ENCODE data around the gene PRKAR2A. TPM values are rescaled to one million over a fixed set of nuclear protein-coding genes. Genes with fewer than 3 reads are reported as not detected.
"Not testable (repeated sequence)": the region's sequence is repeated elsewhere in the genome, so short reads cannot be mapped to it uniquely, and the experiment has no call there.

Gene PRKAR2A
- total RNA-seq, 3 donors from 2014 or later (not counting 1 experiment from before 2014, with no cell fraction given) = 40.5 to 43.5 (median 42.7) TPM

- Histone ChIP-seq H3K36me3 (ENCODE audit: control insufficient read depth, insufficient read depth, low read length) (no peaks in the 10 kb centered on the region), H3K4me1 (ENCODE audit: control insufficient read depth, insufficient read depth, low read length) (no peaks in the 10 kb centered on the region), H3K27me3 (ENCODE audit: control insufficient read depth, insufficient read depth, low read length) (no peaks in the 10 kb centered on the region), H3K27ac (ENCODE audit: low read length) (no peak overlapping the region), H3K9me3 (ENCODE audit: control insufficient read depth, insufficient read depth, low read length) (no peaks in the 10 kb centered on the region), H3K4me3 (ENCODE audit: low read length) (no peak overlapping the region)
- no peaks in the 10 kb centered on the region for H3K9me3 Mint-ChIP-seq
- H3K4me1 Mint-ChIP-seq = peaks cover 4 to 9% of the 10 kb centered on the region in 2 donors
- WGBS (ENCODE audit: insufficient coverage) = 89% methylated on average over 1 of the region's 2 CpGs
- H3K4me3 Mint-ChIP-seq = no peak overlapping the region
- TF ChIP-seq, protein P1, sequence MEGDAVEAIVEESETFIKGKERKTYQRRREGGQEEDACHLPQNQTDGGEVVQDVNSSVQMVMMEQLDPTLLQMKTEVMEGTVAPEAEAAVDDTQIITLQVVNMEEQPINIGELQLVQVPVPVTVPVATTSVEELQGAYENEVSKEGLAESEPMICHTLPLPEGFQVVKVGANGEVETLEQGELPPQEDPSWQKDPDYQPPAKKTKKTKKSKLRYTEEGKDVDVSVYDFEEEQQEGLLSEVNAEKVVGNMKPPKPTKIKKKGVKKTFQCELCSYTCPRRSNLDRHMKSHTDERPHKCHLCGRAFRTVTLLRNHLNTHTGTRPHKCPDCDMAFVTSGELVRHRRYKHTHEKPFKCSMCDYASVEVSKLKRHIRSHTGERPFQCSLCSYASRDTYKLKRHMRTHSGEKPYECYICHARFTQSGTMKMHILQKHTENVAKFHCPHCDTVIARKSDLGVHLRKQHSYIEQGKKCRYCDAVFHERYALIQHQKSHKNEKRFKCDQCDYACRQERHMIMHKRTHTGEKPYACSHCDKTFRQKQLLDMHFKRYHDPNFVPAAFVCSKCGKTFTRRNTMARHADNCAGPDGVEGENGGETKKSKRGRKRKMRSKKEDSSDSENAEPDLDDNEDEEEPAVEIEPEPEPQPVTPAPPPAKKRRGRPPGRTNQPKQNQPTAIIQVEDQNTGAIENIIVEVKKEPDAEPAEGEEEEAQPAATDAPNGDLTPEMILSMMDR (IDR thresholded peaks at IDR 0.05) = no peak
- intact Hi-C loops (cut with micrococcal nuclease) = no loop called here
- H3K36me3 Mint-ChIP-seq = no peaks in the 10 kb centered on the region
- ATAC-seq (no peak), DNase-seq (no peak)
- H3K27me3 Mint-ChIP-seq (ENCODE audit: low read depth in 2 of 2) = no peaks in the 10 kb centered on the region
- H3K27ac Mint-ChIP-seq = no peak overlapping the region
These were observed 50.0 kb downstream of the PRKAR2A start for GRCh38 chr3:48797626-48798025.

DNA sequence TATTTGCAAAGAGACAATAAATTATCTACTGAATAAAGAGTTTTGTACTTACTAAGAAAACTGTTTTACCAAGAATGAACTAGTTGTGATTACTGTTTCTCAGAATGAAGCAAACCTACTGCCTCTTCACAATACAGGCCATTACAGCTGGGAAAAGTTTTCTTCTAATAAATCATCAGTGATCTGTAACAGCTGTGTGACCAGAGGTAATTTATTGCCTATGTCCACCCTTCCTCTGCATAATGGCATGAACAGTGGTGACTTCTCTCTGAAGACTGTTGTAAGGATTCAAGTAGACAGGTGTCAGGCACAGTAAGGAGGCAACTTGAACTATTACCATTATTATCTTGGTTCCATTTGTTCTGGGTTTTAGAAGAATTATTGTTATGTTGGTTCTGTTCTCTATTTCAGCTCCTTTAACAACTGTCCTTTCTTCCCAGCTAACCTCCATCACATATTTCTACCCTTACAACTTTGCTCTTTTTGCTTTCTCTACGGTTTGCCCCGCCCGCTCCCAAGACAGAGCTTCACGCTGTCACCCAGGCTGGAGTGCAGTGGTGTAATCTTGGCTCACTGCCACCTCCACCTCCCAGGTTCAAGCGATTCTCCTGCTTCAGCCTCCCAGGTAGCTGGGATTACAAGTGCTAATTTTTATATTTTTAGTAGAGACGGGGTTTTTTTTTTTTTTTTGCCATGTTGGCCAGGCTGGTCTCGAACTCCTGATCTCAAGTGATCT, 51.5 kb downstream of the PRKAR2A start:
- peak overlapping the region in 1 of 2 donors; percentile 15 for H3K27ac Mint-ChIP-seq

GRCh38 chr3:48793484-48793883, 54.2 kb downstream of the PRKAR2A start:
- H3K27me3 Mint-ChIP-seq (ENCODE audit: low read depth in 2 of 2); H3K27me3 ChIP-seq (ENCODE audit: control insufficient read depth, insufficient read depth, low read length); H3K4me3 Mint-ChIP-seq; H3K9me3 ChIP-seq (ENCODE audit: control insufficient read depth, insufficient read depth, low read length); DNase-seq; H3K27ac ChIP-seq (ENCODE audit: low read length); H3K36me3 ChIP-seq (ENCODE audit: control insufficient read depth, insufficient read depth, low read length); H3K9me3 Mint-ChIP-seq; H3K36me3 Mint-ChIP-seq; ATAC-seq; intact Hi-C loops (cut with micrococcal nuclease); H3K4me1 ChIP-seq (ENCODE audit: control insufficient read depth, insufficient read depth, low read length); H3K4me3 ChIP-seq (ENCODE audit: low read length): not testable (repeated sequence)
- Mint-ChIP-seq H3K27ac (peak overlapping the region in 1 of 2 donors; percentile 20), H3K4me1 (peaks cover 19 to 20% of the 10 kb centered on the region in 2 donors)
- 88% methylated on average over 2 of the region's 2 CpGs for WGBS (ENCODE audit: insufficient coverage)

More for the DNA sequence above, 51.5 kb downstream of the PRKAR2A start:
- Mint-ChIP-seq H3K36me3 (no peaks in the 10 kb centered on the region), H3K27me3 (ENCODE audit: low read depth in 2 of 2) (no peaks in the 10 kb centered on the region), H3K4me1 (peaks cover 4 to 9% of the 10 kb centered on the region in 2 donors), H3K9me3 (no peaks in the 10 kb centered on the region), H3K4me3 (no peak overlapping the region)
- Histone ChIP-seq H3K36me3 (ENCODE audit: control insufficient read depth, insufficient read depth, low read length) (no peaks in the 10 kb centered on the region), H3K4me1 (ENCODE audit: control insufficient read depth, insufficient read depth, low read length) (no peaks in the 10 kb centered on the region), H3K27ac (ENCODE audit: low read length) (no peak overlapping the region), H3K4me3 (ENCODE audit: low read length) (no peak overlapping the region), H3K9me3 (ENCODE audit: control insufficient read depth, insufficient read depth, low read length) (no peaks in the 10 kb centered on the region), H3K27me3 (ENCODE audit: control insufficient read depth, insufficient read depth, low read length) (no peaks in the 10 kb centered on the region)
- intact Hi-C loops (cut with micrococcal nuclease) = no loop called here
- WGBS (ENCODE audit: insufficient coverage) = 93% methylated on average over 7 of the region's 7 CpGs
- DNase-seq = no peak
- TF ChIP-seq, protein P1 (IDR thresholded peaks at IDR 0.05) = no peak
- no peak for ATAC-seq

GRCh38 chr3:48789665-48790064, 58.0 kb downstream of the PRKAR2A start:
- intact Hi-C loops (cut with micrococcal nuclease) = no loop called here
- Histone ChIP-seq H3K9me3 (ENCODE audit: control insufficient read depth, insufficient read depth, low read length) (no peaks in the 10 kb centered on the region), H3K27ac (ENCODE audit: low read length) (no peak overlapping the region), H3K36me3 (ENCODE audit: control insufficient read depth, insufficient read depth, low read length) (peaks cover 10% of the 10 kb centered on the region), H3K4me3 (ENCODE audit: low read length) (no peak overlapping the region), H3K4me1 (ENCODE audit: control insufficient read depth, insufficient read depth, low read length) (peaks cover 7% of the 10 kb centered on the region), H3K27me3 (ENCODE audit: control insufficient read depth, insufficient read depth, low read length) (no peaks in the 10 kb centered on the region)
- WGBS (ENCODE audit: insufficient coverage) = 100% methylated on average over 3 of the region's 3 CpGs
- Mint-ChIP-seq H3K4me3 (peak overlapping the region; percentile 43), H3K9me3 (no peaks in the 10 kb centered on the region), H3K4me1 (peaks cover 19% of the 10 kb centered on the region in 2 donors), H3K27me3 (ENCODE audit: low read depth in 2 of 2) (no peaks in the 10 kb centered on the region), H3K36me3 (no peaks in the 10 kb centered on the region), H3K27ac (peak overlapping the region; percentile 6 to 55)
- ATAC-seq = no peak
- TF ChIP-seq, protein P1 (IDR thresholded peaks at IDR 0.05) = no peak
- DNase-seq = no peak

Data from natural killer cell (primary cell).